ENCODE data around the gene BDH1.

- TF ChIP-seq CTCF (IDR thresholded peaks at IDR 0.05; ENCODE audit: low read depth, low read length) (no peak), EZH2phosphoT487 (IDR thresholded peaks at IDR 0.05; ENCODE audit: low read depth) (no peak)
Measured at GRCh38 chr3:197583371-197583770, 27.6 kb upstream of the BDH1 start.

All from OCI-LY3 (cell line).